HG03575 (cell line): ENCODE results near the gene TMED1.

Source experiments
- ATAC-seq: cut with Tn5 transposase; IDR thresholded peaks from one replicate; pipeline ENCODE4 v1.9.1; 2021; ENCODE audit not compliant: unreplicated experiment, insufficient number of reproducible peaks, low FRiP score; ENCODE audit errors: extremely low read depth

The TMED1 gene

GRCh38 chr19:10816691-10817090 lies 19.3 kb downstream of the TMED1 start:
- no peak for ATAC-seq

GRCh38 chr19:10815969-10816644 lies 19.9 kb downstream of the TMED1 start:
- no peak for ATAC-seq

GRCh38 chr19:10815007-10815536 lies 20.9 kb downstream of the TMED1 start:
- ATAC-seq, result no peak

- no peak for ATAC-seq
Measured at GRCh38 chr19:10812902-10813404, 23.1 kb downstream of the TMED1 start.

GRCh38 chr19:10812196-10812595 lies 23.8 kb downstream of the TMED1 start:
- no peak for ATAC-seq

- no peak for ATAC-seq
Measured at GRCh38 chr19:10811391-10812111, 24.5 kb downstream of the TMED1 start.

GRCh38 chr19:10809651-10810285 lies 26.2 kb downstream of the TMED1 start:
- no peak for ATAC-seq

GRCh38 chr19:10808937-10809649 lies 26.9 kb downstream of the TMED1 start:
- no peak for ATAC-seq

GRCh38 chr19:10805758-10806247 lies 30.2 kb downstream of the TMED1 start:
- no peak for ATAC-seq

GRCh38 chr19:10805065-10805757 lies 30.8 kb downstream of the TMED1 start:
- no peak for ATAC-seq

- ATAC-seq, result no peak
Measured at GRCh38 chr19:10803252-10803651, 32.8 kb downstream of the TMED1 start.

GRCh38 chr19:10802479-10802878 lies 33.5 kb downstream of the TMED1 start:
- ATAC-seq, result no peak

- no peak for ATAC-seq
Measured at GRCh38 chr19:10800488-10800887, 35.5 kb downstream of the TMED1 start.

- no peak for ATAC-seq
Measured at GRCh38 chr19:10797541-10798256, 38.3 kb downstream of the TMED1 start.

- no peak for ATAC-seq
Measured at GRCh38 chr19:10797078-10797477, 38.9 kb downstream of the TMED1 start.

- ATAC-seq, result no peak
Measured at GRCh38 chr19:10796653-10797052, 39.4 kb downstream of the TMED1 start.

- no peak for ATAC-seq
Measured at GRCh38 chr19:10789866-10790265, 46.1 kb downstream of the TMED1 start.

GRCh38 chr19:10788146-10788545 lies 47.9 kb downstream of the TMED1 start:
- no peak for ATAC-seq
